CD4-positive, alpha-beta T cell treated with Interleukin-4 for 4 hours (primary cell): ENCODE measurements around the gene CCL27.
A peak's percentile ranks its signal among the peaks of the same experiment; 100 is the strongest.

ENCODE experiments used
- DNase-seq: peaks from one replicate; pipeline ENCODE4 v3.0.0-alpha.2; 2020

Gene CCL27

DNA sequence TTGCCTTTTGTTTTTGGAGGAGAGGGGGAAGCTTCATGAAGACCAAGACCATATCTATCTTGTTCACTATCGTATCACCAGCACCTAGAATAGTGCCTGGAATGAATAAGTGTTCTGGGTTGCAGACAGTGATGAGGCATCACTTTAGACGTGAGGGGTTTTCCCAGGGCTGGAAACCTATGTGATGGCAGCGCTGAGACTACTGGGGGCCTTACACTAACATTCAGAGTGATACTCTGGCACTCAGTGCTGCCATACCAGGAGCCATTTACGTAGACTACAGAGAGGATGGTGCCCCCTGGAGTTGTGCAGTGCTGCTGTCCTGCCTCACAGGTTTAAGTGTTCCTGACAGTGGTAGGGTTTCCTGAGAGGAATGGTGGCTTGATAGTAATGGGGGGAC is 21.7 kb upstream of the CCL27 start:
- no peak for DNase-seq

DNA sequence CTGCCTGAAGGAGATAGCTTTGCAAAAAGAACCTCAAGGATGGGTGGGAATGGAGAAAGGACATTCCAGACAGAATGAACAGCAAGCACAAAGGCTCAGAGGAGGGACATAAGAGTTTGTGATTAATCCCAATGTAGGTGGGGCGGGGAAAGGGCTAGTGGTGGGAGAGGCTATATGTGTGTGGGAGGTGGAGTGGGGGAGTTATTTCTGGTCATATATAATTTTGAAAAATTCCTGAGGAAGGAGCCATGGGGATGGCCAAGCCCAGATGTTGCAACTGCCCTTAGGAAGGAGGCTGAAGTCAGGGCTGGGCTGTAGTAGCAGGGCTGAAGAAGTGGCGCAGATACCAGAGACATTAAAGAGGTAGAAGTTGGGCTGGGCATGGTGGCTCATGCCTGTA is 13.4 kb upstream of the CCL27 start:
- DNase-seq, result no peak

DNA sequence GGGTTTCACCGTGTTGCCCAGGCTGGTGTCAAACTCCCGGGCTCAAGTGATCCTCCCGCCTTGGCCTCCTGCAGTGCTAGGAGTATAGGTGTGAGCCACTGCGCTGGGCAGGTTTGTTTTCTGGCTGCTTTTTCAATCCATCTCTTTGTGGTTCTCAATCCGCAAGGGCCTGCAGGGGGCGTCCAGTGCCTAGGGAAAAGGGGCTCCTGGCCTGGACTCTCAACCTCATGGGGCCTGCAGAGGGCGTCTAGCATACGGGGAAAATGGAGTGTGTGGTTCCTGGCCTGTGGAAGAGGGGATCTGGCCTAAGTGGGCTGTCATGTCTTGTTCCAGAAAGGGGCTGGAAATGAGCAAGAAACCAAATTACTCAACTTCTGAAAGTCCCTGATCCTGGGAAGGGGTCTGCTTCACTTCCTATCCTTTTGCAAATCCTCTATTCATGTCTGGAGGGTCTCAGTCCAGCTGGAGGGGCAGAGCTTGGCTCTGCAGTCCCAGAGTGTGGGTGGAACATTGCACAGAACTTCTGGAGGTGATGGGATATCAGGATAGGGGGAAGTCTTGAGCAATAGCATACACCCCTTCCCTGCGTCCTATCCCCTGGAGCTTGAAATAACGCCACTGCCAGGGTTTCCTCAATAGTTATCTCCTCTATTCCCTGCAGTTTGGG is 12.7 kb upstream of the CCL27 start:
- DNase-seq, result peak; percentile 56

DNA sequence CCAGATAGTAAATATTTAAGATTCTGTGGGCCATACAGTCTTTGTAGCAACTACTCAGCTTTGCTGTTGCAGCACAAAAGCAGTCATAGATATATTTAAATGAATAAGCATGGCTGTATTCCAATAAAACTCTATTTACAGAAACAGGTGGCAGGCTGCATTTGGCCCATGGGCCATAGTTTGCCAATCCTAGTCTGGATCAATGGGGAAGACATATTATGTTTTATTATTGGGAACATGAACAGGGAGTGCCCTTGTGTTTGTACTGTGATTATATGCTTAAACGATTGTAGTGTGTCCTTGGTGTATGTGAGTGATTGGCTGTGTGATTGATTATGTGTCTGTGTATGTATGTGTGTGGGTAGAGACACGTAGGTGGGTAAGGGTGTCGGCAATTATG is 12.0 kb upstream of the CCL27 start:
- no peak for DNase-seq

DNA sequence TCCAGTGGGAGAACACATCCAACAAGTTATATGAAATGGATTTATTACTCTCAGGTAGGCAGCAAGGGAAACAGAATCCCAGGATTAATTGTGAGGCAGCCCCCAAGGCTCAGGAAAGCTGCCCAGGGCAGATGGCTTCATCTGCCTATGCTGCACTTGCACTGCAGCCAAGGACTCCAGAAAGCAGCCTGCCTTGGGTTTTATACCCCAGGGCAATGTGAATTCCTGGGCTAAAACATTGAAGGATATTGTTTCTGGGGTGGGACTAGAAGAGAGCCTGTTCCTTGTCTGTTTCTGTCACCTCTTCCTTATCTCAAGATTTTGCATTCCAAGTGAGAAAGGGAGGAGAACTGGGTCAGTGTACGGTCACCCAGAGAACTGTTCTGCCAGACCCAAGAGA is 8.8 kb upstream of the CCL27 start:
- no peak for DNase-seq

DNA sequence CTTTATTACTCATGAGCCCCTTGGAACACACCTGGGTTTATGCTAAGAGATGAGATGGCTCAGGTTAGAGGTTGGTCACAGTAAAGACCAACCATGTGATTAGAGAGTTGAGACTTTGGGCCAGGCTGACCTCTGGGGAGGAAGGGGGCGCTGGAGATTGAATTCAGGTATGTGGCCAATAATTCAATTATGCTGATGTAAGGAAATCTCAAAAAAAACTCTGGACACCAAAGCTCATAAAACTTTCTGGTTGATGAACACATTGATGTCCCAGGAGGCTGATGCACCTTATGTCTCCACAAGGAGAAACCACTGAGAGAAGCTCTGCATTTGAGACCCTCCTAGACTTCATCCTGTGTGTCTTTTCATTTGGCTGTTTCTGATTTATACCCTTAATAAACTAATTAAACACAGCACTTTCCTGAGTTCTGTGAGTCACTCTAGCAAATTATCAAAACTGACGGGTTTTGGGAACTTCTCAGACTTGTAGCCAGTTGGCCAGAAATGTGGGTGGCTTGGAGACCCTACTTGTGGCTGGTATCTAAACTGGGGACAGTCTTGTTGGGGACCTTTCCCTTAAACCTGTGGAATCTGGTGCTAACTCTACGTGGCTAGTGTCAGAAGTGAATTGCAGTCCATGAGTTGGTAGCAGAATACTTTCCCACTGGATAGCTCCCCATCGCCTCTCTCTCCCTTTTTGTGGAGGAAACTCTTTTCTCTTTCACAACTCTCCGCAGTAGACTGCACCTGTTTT is 7.5 kb upstream of the CCL27 start:
- DNase-seq, result no peak

DNA sequence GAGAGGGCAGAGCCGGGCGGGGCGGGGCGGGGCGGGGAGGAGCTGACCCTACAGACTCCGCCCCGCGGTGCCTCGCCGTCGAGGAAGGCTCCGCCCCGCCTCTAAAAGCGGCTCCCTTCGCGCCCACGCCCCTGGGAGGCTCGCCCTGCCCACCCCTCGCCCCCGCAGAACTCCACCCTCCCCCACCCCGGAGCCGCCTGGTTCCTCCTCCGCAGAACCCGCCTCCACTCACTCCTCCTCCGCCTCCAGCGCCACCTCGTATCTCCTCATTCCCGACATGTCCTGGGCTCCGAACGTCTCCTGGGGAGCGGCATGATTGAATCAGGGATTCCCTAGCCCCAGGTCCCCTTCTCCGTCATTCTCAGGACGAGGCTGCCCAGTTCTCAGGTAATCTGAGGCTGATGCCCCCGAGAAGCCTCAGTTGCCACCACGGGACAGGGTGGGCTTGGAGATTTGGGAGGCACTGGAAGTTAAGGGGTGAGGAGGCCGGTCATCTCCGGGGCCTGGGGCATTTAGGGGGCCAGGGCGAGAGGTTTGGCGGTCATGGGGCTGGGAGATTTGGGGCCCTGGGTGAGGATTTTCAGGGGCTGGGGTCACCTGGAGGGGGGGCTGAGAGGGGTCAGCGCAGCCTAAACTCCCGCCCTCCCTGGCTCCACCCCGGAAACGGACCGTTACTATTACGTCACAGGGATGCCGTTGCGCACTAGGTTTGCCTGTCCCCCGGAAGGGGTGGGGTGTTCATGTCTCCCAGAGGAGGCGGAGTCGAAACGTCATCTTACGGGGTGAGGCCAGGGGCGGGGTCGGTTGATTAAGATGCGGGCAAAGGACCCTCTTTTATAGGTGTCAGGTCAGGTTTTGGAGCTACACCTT is 3.2 kb upstream of the CCL27 start:
- peak; percentile 90 for DNase-seq

GRCh38 chr9:34665067-34665380 is 2.6 kb upstream of the CCL27 start:
- DNase-seq, result no peak

DNA sequence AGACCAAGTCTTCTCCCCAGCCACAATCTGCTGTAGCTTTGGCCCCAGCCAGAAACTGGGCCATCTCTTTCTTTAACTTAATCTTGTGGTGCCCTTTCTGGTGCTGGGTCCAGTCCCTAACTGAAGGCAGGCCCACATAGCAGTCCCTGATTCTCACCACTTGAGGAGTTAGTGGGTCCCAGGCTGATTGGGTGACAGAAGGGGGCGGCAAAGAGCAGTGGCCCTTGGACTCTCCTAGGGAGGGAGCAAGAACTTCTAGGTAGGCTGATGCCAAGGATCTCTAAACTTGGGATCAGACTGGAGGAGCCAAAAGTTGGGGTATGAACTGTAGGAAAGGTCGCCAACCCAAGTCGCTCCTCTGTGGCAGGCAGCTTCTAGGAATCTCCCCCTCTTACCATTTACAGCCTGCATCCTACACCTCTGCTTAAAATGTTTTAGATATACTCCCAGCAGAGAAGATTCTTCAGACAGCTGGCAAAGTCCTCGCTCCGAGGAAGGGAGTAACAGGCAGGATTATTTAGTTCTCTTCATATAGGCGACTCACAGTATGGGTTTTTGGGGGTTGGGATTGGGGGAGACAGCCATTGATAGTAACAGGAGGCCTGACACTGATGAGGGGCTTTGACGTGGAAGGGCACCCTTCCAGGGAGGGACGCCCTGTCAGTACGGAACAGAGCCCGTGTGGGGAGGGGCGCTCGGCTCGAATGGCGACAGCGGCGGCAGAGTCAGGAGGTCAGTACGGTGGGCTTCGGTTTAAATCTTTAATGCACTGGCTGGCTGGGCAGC is 2.0 kb upstream of the CCL27 start:
- DNase-seq, result peak; percentile 85

DNA sequence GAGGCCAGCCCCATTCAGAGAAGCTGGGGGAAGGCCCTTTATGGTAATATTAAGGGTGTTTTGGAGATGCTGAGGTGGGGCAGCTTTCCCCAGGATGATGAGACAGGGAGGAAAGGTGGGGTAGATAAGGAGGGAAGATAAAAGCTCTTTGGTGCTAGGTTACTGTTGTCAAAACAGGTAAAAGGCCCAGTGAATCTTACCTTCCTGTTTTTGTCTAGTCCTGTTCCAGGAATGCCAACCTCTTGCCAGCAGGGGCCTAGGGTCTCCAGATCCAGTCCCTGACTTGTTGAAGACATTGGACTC is 797 bp upstream of the CCL27 start:
- peak; percentile 92 for DNase-seq

DNA sequence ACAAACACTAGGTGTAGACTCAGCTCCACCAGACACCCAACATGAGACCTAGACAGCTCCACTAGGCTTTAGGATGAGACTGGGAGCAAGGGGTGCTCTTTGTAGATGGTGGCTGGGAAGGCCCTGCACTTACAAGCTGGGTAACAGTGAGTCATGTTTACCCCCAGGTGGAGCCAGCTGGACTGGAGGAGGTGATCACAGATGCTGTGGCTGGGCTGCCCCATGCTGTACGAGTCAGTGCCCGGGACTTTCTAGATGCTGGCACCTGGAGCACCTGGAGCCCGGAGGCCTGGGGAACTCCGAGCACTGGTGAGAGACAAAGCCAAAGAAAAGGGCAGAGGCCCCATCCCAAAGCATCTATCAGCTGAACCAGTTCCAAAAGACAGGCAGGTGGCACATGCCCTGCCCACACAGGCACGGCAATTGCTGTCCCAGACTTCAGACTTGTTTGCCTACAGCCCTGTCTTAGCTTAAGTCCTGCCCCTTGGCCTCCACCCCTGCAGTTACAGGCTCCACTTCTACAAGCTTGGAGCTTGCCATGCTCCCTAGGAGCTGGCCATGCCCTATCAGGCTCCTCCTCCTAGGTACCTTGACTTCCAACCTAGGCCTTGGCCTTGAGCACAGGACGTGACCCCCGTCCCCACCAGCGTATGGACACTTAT is 2.7 kb downstream of the CCL27 start:
- DNase-seq, result peak; percentile 24

GRCh38 chr9:34658461-34658860 is 4.0 kb downstream of the CCL27 start:
- no peak for DNase-seq

- no peak for DNase-seq
Observed at GRCh38 chr9:34656992-34657391, 5.5 kb downstream of the CCL27 start.

- DNase-seq, result no peak
Observed at GRCh38 chr9:34655394-34655793, 7.1 kb downstream of the CCL27 start.

DNA sequence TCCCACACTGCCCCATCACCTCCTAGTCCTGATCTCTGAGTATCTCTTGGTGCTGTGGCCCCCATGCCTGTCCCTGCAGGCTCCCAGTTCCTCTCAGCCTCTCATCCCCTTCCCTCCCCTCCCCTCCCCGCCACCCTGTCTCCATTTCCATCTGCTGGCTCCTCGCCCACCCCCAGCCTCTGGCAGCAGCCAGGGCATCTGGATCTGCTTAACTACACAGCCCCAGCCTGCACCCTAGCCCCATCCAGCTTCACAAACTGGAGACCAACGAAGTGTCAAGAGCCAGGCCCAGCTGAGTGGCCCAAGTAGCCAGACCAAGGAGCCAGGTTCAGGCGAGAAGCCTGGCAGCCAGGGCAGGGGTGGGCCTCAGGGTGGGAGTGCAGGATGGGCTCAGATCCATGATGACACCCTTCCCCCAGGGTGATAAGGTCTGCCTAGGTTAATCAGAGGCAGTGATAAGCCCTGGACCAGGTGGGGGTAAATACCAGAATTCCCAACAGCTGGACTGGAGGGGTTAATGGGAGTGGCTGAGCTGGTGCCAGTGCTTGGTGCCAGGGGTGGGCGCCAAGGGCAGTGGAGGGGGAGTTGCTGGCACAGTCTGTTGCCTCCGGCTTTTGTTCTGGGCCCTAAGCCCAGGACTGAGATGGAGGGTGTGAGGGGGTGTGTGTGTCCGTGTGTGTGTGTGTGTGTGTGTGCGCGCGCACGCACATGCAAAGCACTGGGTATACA is 8.0 kb downstream of the CCL27 start:
- DNase-seq, result no peak

DNA sequence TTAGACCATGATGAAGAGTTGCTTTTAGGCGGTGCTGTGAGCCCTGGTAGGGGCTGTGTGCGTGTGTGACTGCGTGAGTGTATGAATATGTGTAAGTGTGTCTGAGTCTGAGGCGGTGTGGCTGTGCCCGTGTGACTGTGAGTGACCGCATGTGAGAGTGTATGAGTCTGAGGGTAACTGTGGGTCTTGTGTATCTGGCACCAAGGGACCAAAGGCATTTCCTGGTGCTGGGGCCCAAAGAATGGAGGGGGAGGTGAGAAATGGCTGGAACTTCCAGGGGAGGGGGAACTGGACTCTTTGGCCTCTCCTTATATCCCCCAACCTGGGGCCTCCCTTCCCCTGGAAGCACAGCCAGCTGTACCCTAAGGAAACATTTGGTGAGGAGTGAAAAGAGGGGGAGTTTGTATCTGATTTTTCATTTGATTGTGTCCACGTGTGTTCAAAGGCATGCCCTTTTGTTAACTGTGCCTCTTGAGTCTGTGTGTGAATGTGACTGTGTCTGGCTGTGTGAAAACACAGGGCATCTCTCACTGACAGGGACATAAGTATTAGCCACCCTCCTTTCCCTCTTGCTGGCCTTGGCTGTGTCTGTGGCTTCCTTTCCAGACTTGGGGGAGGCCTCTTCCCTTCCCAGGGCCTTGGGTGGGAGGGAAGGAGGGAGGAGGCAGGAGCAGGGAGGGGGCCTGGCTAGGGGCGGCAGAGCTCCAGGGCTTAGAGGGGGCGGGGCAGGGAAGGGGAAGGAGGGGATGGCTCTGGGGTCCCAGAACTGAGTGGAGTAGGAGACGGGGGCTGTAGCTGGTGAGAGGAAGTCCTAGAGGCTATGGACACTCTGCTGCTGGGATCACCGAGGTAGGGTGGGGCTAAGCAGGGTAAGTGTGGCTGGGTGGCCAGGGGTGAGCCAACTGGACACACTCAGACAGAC is 9.0 kb downstream of the CCL27 start:
- DNase-seq, result no peak

DNA sequence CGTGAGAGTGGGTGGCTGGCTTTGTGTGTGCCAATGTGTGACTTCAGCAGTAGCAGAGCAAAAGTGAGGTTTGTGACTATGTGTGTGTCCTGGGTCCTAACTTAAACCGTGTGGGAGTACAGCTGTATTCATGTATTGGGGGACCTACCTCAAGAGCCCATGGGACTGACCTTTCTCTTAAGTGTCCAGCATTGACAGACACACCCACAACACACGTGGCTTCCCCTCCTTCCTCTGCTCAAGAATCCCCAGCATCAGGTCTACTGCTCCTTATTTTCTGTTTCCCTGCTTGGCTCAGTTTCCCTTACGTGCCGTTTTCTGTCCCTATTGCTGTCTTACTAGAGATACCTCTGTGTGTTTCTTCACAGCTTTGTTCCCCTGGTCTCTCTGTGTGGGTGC is 9.9 kb downstream of the CCL27 start:
- DNase-seq, result no peak

DNA sequence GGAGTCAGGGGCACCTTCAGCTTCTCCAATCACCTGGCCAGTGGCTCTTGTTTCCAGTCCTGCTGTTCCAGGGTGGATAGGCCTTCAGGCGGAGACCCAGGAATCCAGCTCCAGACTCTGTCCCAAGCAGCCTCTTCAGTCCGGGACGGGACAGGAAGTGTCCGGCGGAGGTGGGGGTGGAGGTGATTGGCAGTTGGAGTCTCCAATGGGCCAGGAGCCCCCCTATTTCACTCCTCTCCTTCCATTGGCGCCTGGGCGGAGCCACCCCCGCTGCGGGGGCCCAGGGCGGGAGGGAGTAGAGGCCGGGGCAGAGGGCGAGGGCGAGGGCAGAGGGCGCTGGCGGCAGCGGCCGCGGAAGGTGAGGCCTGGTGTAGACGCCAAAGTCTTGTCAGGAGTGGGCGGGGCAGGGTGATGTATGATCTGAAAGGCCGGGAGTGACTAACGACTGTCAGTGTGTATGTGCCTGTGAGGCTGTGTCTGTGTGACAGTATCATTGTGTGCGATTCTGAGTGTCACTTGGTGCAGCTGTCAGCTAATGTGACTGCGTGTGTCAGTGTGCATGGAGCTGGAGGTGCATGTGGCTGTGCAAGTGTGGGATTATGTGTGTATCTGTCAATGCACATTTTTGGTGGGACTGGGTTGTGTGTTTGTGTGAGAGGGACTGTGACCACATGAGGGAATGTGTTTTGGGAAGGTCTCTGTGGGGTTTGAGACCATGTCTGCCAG is 10.4 kb downstream of the CCL27 start, which contains the start of gene IL11RA:
Gene IL11RA, plus strand, starts transcription at position 310 of the 726 bp plus-strand sequence. CDS start 3,033 bp downstream, outside the sequence.
- DNase-seq, result peak; percentile 71

GRCh38 chr9:34651321-34651720 is 11.1 kb downstream of the CCL27 start:
- no peak for DNase-seq

- no peak for DNase-seq
Observed at GRCh38 chr9:34650816-34651215, 11.6 kb downstream of the CCL27 start.
